ENCODE results near the gene PA2G4.

DNA sequence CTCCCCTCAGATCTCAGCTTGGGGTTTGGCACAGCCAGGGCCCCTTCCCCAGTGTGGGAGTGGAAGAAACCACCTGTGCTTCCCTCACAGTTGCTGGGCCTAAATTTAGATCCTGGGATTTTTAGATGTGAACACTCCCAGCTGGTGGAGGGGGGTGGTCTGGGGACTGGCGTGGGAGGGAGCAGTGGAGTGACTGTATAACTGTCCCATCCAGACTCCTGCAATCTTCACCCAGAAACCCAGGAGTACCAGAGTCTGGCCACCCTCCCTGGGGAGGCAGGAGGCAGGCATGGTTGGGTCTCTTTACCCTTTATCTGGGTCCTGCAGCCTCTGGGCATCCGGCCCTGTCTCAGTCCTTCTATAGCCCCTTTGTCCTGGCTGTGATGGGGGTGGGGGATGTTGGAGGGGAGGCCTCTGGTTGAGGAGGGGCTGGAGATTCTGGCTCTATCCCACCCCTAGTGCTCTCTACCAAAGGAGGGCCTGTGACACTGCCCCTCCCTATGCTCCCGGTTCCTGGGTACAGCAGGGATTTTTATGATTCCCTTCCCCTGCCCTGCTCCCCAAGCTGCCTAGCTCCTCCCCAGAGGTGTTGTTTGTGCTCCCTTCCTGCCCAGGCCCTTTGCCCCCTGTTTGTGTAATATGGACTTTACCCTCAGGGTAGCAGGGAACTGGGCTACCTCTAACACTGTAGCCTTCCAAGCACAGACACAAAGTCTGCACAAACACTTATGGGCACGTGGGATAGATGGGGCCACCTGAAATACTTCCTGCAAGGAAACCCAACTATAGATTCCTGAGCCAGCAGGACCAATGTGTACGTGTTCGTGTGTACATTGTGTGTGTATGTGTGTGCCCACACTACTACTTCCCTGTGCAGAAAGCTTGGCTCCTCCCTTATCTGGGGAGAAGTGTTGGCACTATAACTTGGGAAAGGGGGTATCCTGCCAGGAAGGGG is 22.7 kb upstream of the PA2G4 start:
- TF ChIP-seq, protein P1, sequence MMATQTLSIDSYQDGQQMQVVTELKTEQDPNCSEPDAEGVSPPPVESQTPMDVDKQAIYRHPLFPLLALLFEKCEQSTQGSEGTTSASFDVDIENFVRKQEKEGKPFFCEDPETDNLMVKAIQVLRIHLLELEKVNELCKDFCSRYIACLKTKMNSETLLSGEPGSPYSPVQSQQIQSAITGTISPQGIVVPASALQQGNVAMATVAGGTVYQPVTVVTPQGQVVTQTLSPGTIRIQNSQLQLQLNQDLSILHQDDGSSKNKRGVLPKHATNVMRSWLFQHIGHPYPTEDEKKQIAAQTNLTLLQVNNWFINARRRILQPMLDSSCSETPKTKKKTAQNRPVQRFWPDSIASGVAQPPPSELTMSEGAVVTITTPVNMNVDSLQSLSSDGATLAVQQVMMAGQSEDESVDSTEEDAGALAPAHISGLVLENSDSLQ (IDR thresholded peaks at IDR 0.05), result no peak
- no peak for TF ChIP-seq HDGF (IDR thresholded peaks at IDR 0.05; ENCODE audit: borderline replicate concordance)
- no peak for TF ChIP-seq FOXM1 (IDR thresholded peaks at IDR 0.05; ENCODE audit: borderline replicate concordance)
- no peak for TF ChIP-seq ARNT (IDR thresholded peaks at IDR 0.05)
- no peak for TF ChIP-seq BHLHE40 (IDR thresholded peaks at IDR 0.05; ENCODE audit: borderline replicate concordance)
- TF ChIP-seq SP1 (IDR thresholded peaks at IDR 0.05), result no peak
- no peak for TF ChIP-seq FOXK2 (IDR thresholded peaks at IDR 0.05)
- TF ChIP-seq ELF4 (IDR thresholded peaks at IDR 0.05), result no peak
